GM21390 (cell line): Measurements from ENCODE around the gene PLEKHA6.
"Not testable (repeated sequence)": the region's sequence is repeated elsewhere in the genome, so short reads cannot be mapped to it uniquely, and the experiment has no call there.

Experiments used
- ATAC-seq: cut with Tn5 transposase; IDR thresholded peaks from one replicate; pipeline ENCODE4 v1.9.1; 2021; ENCODE audit not compliant: unreplicated experiment

Gene PLEKHA6

GRCh38 chr1:204316164-204316563 is 43.6 kb downstream of the PLEKHA6 start:
- ATAC-seq: no peak

GRCh38 chr1:204314893-204315658 is 44.7 kb downstream of the PLEKHA6 start:
- ATAC-seq: no peak

- no peak for ATAC-seq
Measured at GRCh38 chr1:204314171-204314892, 45.4 kb downstream of the PLEKHA6 start.

- ATAC-seq: no peak
Measured at GRCh38 chr1:204313675-204314074, 46.1 kb downstream of the PLEKHA6 start.

GRCh38 chr1:204310970-204311369 is 48.8 kb downstream of the PLEKHA6 start:
- not testable (repeated sequence) for ATAC-seq

GRCh38 chr1:204308023-204308628 is 51.6 kb downstream of the PLEKHA6 start:
- no peak for ATAC-seq

GRCh38 chr1:204307334-204307883 is 52.3 kb downstream of the PLEKHA6 start:
- ATAC-seq: no peak

GRCh38 chr1:204306076-204306475 is 53.7 kb downstream of the PLEKHA6 start:
- ATAC-seq: no peak

- no peak for ATAC-seq
Measured at GRCh38 chr1:204304067-204304466, 55.7 kb downstream of the PLEKHA6 start.

GRCh38 chr1:204302769-204303168 is 57.0 kb downstream of the PLEKHA6 start:
- ATAC-seq: no peak

- no peak for ATAC-seq
Measured at GRCh38 chr1:204301171-204301957, 58.4 kb downstream of the PLEKHA6 start.

- no peak for ATAC-seq
Measured at GRCh38 chr1:204299814-204300365, 59.8 kb downstream of the PLEKHA6 start.

- ATAC-seq: no peak
Measured at GRCh38 chr1:204296431-204296988, 63.2 kb downstream of the PLEKHA6 start.

- ATAC-seq: no peak
Measured at GRCh38 chr1:204295671-204296070, 64.1 kb downstream of the PLEKHA6 start.

GRCh38 chr1:204294357-204294756 is 65.4 kb downstream of the PLEKHA6 start:
- no peak for ATAC-seq

- no peak for ATAC-seq
Measured at GRCh38 chr1:204293605-204294337, 66.0 kb downstream of the PLEKHA6 start.

GRCh38 chr1:204292740-204293139 is 67.0 kb downstream of the PLEKHA6 start:
- ATAC-seq: no peak

- no peak for ATAC-seq
Measured at GRCh38 chr1:204289280-204289679, 70.4 kb downstream of the PLEKHA6 start.

GRCh38 chr1:204288021-204288588 is 71.6 kb downstream of the PLEKHA6 start:
- ATAC-seq: no peak
